ENCODE data around the gene FMN2. TPM values are rescaled to one million over a fixed set of nuclear protein-coding genes. Genes with fewer than 3 reads are reported as not detected.

FMN2 gene
- total and polyA plus RNA-seq, 2 experiments from 2014 or later, result 0.97 TPM; not detected in 1

DNA sequence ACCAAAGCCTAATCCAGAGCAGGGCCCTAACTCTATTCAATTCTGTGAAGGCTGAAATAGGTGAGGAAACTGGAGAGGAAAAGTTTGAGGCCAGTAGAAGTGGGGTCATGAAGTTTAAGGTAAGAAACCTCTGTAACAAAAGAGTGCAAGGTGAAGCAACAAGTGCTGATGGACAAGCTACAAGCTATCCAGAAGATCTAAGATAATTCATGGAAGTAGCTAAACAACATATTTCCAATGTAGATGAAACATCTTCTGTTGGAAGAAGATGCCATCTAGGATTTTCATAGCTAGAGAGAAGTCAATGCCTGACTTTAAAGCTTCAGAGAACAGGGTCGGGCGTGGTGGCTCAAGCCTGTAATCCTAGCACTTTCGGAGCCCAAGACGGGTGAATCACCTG, 302.7 kb downstream of the FMN2 start:
- Histone ChIP-seq H3K27ac (no peak overlapping the region), H3K9me2 (replicated peaks; ENCODE audit: insufficient read depth) (no peaks in the 10 kb centered on the region), H3K4me1 (ENCODE audit: insufficient read depth) (peaks cover 11% of the 10 kb centered on the region), H3K4me3 (no peak overlapping the region), H3K9me3 (ENCODE audit: low read depth) (no peaks in the 10 kb centered on the region), H3K4me2 (no peak overlapping the region), H3K27me3 (no peaks in the 10 kb centered on the region), H4K20me1 (ENCODE audit: insufficient read depth, poor library complexity, severe bottlenecking) (no peaks in the 10 kb centered on the region), H2AFZ (no peak overlapping the region), H3K36me3 (replicated peaks; ENCODE audit: insufficient read depth, low read depth) (no peaks in the 10 kb centered on the region), H3K79me2 (no peaks in the 10 kb centered on the region)
- DNase-seq (ENCODE audit: low spot score), result no peak
- TF ChIP-seq, protein P1, sequence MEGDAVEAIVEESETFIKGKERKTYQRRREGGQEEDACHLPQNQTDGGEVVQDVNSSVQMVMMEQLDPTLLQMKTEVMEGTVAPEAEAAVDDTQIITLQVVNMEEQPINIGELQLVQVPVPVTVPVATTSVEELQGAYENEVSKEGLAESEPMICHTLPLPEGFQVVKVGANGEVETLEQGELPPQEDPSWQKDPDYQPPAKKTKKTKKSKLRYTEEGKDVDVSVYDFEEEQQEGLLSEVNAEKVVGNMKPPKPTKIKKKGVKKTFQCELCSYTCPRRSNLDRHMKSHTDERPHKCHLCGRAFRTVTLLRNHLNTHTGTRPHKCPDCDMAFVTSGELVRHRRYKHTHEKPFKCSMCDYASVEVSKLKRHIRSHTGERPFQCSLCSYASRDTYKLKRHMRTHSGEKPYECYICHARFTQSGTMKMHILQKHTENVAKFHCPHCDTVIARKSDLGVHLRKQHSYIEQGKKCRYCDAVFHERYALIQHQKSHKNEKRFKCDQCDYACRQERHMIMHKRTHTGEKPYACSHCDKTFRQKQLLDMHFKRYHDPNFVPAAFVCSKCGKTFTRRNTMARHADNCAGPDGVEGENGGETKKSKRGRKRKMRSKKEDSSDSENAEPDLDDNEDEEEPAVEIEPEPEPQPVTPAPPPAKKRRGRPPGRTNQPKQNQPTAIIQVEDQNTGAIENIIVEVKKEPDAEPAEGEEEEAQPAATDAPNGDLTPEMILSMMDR (IDR thresholded peaks at IDR 0.05; ENCODE audit: poor library complexity), result no peak
- TF ChIP-seq EZH2phosphoT487 (IDR thresholded peaks at IDR 0.05; ENCODE audit: low read depth, severe bottlenecking, unreplicated experiment) (no peak), EZH2 (IDR thresholded peaks at IDR 0.05; ENCODE audit: borderline replicate concordance) (no peak)
- WGBS (ENCODE audit: low lambda C conversion rate, missing lambda C conversion rate), result 96% methylated on average over 4 of the region's 4 CpGs

- no peak for DNase-seq (ENCODE audit: low spot score)
- H4K20me1 ChIP-seq (ENCODE audit: insufficient read depth, poor library complexity, severe bottlenecking), result no peaks in the 10 kb centered on the region
- 75% methylated on average over 1 of the region's 1 CpG for WGBS (ENCODE audit: low lambda C conversion rate, missing lambda C conversion rate)
- TF ChIP-seq, protein P1 (IDR thresholded peaks at IDR 0.05; ENCODE audit: poor library complexity), result no peak
- TF ChIP-seq EZH2 (IDR thresholded peaks at IDR 0.05; ENCODE audit: borderline replicate concordance), result no peak
- no peak for TF ChIP-seq EZH2phosphoT487 (IDR thresholded peaks at IDR 0.05; ENCODE audit: low read depth, severe bottlenecking, unreplicated experiment)
- H3K79me2 ChIP-seq, result no peaks in the 10 kb centered on the region
- no peaks in the 10 kb centered on the region for H3K9me2 ChIP-seq (replicated peaks; ENCODE audit: insufficient read depth)
- no peak overlapping the region for H3K27ac ChIP-seq
- peaks cover 15% of the 10 kb centered on the region for H3K4me1 ChIP-seq (ENCODE audit: insufficient read depth)
- no peaks in the 10 kb centered on the region for H3K36me3 ChIP-seq (replicated peaks; ENCODE audit: insufficient read depth, low read depth)
- H3K9me3 ChIP-seq (ENCODE audit: low read depth), result no peaks in the 10 kb centered on the region
- no peak overlapping the region for H3K4me2 ChIP-seq
- no peaks in the 10 kb centered on the region for H3K27me3 ChIP-seq
- H2AFZ ChIP-seq, result no peak overlapping the region
- H3K4me3 ChIP-seq, result no peak overlapping the region
These were observed 303.7 kb downstream of the FMN2 start for GRCh38 chr1:240395336-240395735.

GRCh38 chr1:240399381-240399780, 307.7 kb downstream of the FMN2 start:
- Histone ChIP-seq H3K36me3 (replicated peaks; ENCODE audit: insufficient read depth, low read depth) (no peaks in the 10 kb centered on the region), H3K4me3 (no peak overlapping the region), H4K20me1 (ENCODE audit: insufficient read depth, poor library complexity, severe bottlenecking) (no peaks in the 10 kb centered on the region), H3K4me1 (ENCODE audit: insufficient read depth) (peaks cover 24% of the 10 kb centered on the region), H3K79me2 (no peaks in the 10 kb centered on the region), H3K9me3 (ENCODE audit: low read depth) (no peaks in the 10 kb centered on the region), H3K27me3 (no peaks in the 10 kb centered on the region), H2AFZ (no peak overlapping the region), H3K4me2 (peak overlapping the region; percentile 47), H3K27ac (peak overlapping the region; percentile 47), H3K9me2 (replicated peaks; ENCODE audit: insufficient read depth) (no peaks in the 10 kb centered on the region)
- WGBS (ENCODE audit: low lambda C conversion rate, missing lambda C conversion rate), result 31% methylated on average over 6 of the region's 6 CpGs
- peak; percentile 81 for DNase-seq (ENCODE audit: low spot score)
- TF ChIP-seq EZH2 (IDR thresholded peaks at IDR 0.05; ENCODE audit: borderline replicate concordance), result no peak
- TF ChIP-seq EZH2phosphoT487 (IDR thresholded peaks at IDR 0.05; ENCODE audit: low read depth, severe bottlenecking, unreplicated experiment), result no peak
- TF ChIP-seq, protein P1 (IDR thresholded peaks at IDR 0.05; ENCODE audit: poor library complexity), result no peak

DNA sequence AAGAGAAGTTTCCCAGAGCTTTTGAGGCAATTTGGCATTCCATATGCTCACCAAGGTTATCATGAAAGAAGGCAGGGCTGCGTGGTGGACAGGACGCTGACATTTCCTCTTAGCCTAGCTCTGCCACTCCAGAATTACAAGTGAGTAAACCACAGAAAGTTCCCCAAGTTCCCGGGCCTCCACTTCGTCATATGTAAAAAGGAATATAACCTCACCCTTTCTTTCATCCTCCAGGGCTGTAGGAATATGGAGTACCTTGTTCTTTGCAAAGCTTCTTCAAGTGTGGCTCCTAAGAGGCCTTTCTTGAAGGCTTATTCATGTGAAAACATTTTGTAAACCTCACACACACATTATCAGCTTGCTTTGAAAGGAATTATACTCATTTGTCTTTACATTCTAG, 310.0 kb downstream of the FMN2 start:
- Histone ChIP-seq H2AFZ (peak overlapping the region; percentile 5), H3K4me2 (no peak overlapping the region), H3K9me2 (replicated peaks; ENCODE audit: insufficient read depth) (no peaks in the 10 kb centered on the region), H3K4me3 (no peak overlapping the region), H4K20me1 (ENCODE audit: insufficient read depth, poor library complexity, severe bottlenecking) (no peaks in the 10 kb centered on the region), H3K27me3 (no peaks in the 10 kb centered on the region), H3K36me3 (replicated peaks; ENCODE audit: insufficient read depth, low read depth) (no peaks in the 10 kb centered on the region), H3K4me1 (ENCODE audit: insufficient read depth) (peaks cover 27% of the 10 kb centered on the region), H3K27ac (peak overlapping the region; percentile 42), H3K79me2 (no peaks in the 10 kb centered on the region), H3K9me3 (ENCODE audit: low read depth) (no peaks in the 10 kb centered on the region)
- no peak for DNase-seq (ENCODE audit: low spot score)
- WGBS (ENCODE audit: low lambda C conversion rate, missing lambda C conversion rate), result 66% methylated on average over 4 of the region's 4 CpGs
- TF ChIP-seq EZH2 (IDR thresholded peaks at IDR 0.05; ENCODE audit: borderline replicate concordance) (no peak), EZH2phosphoT487 (IDR thresholded peaks at IDR 0.05; ENCODE audit: low read depth, severe bottlenecking, unreplicated experiment) (no peak)
- TF ChIP-seq, protein P1 (IDR thresholded peaks at IDR 0.05; ENCODE audit: poor library complexity), result no peak
